AG10803 (cell line): ENCODE measurements around the gene FARP1.

Source experiments
- DNase-seq: peaks from one replicate; pipeline ENCODE4 v3.0.0; 2010; ENCODE audit warnings: low read depth
- H3K4me3 ChIP-seq: 2 replicates; pipeline ENCODE4 v1.5.1; 2011; ENCODE audit warnings: mild to moderate bottlenecking, low read length, control low read depth
- TF ChIP-seq, protein P1 (sequence below): conservative IDR thresholded peaks from 2 replicates; pipeline ENCODE4 v1.5.1; 2011; ENCODE audit warnings: mild to moderate bottlenecking, low read length, control low read depth, inconsistent platforms

Gene FARP1

GRCh38 chr13:98419786-98420553, 277.1 kb downstream of the FARP1 start:
- TF ChIP-seq, protein P1, sequence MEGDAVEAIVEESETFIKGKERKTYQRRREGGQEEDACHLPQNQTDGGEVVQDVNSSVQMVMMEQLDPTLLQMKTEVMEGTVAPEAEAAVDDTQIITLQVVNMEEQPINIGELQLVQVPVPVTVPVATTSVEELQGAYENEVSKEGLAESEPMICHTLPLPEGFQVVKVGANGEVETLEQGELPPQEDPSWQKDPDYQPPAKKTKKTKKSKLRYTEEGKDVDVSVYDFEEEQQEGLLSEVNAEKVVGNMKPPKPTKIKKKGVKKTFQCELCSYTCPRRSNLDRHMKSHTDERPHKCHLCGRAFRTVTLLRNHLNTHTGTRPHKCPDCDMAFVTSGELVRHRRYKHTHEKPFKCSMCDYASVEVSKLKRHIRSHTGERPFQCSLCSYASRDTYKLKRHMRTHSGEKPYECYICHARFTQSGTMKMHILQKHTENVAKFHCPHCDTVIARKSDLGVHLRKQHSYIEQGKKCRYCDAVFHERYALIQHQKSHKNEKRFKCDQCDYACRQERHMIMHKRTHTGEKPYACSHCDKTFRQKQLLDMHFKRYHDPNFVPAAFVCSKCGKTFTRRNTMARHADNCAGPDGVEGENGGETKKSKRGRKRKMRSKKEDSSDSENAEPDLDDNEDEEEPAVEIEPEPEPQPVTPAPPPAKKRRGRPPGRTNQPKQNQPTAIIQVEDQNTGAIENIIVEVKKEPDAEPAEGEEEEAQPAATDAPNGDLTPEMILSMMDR: no peak
- no peak for DNase-seq
- no peak overlapping the region for H3K4me3 ChIP-seq

DNA sequence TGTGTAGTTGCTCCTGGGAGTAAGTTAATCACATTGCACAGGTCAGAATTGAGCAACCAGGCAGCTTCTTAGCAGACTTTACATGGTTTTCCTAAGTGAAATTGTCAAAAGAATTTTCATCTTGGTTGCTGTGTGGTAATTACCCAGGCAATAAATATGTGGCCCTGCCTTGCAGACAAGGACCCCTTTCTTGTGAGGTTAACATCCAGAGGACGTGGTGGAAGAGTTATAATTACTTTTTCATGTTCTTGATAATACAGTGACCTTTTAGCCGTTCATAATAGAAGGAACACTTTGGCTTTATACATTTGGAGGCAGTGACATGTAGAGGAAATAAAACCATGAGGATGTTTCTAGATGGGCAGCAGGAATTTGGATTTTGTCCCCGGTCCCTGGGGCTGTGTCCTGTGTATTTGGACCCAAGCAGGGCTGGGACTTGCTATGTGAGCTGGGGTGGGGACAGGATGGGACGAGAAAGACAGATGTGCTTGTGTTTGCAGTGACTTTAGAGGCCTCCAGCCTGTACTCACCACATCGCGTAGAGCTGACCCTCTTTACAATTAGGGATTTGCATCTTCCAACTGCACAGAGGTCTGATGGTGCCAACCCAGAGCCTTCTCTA, 277.8 kb downstream of the FARP1 start:
- DNase-seq: no peak

GRCh38 chr13:98422046-98422445, 279.2 kb downstream of the FARP1 start:
- TF ChIP-seq, protein P1: no peak
- H3K4me3 ChIP-seq: no peak overlapping the region
- no peak for DNase-seq

More for the DNA sequence above, 277.8 kb downstream of the FARP1 start:
- H3K4me3 ChIP-seq: no peak overlapping the region
- TF ChIP-seq, protein P1: no peak

DNA sequence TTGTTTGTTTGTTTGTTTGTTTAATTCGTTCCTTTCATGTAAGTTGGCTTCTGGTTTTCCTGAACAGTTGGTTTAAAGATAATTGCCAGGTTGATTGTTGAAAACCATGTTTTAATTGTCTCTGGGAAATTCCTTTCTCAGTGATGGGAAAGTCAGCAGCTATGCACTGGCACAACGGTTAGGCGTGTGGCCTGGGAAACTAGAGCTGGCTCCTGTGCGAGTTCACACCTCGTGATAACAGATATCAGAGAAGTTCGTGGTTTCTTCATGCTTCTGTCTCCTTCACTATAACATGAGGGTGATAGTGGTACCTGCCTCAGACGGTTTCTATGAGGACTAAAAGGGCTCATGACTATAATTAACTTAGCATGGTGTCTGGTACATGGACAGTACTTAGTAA, 280.5 kb downstream of the FARP1 start:
- TF ChIP-seq, protein P1: no peak
- no peak overlapping the region for H3K4me3 ChIP-seq
- DNase-seq: no peak

- TF ChIP-seq, protein P1: no peak
- no peak overlapping the region for H3K4me3 ChIP-seq
- no peak for DNase-seq
Observed at GRCh38 chr13:98427331-98427995, 284.6 kb downstream of the FARP1 start.

DNA sequence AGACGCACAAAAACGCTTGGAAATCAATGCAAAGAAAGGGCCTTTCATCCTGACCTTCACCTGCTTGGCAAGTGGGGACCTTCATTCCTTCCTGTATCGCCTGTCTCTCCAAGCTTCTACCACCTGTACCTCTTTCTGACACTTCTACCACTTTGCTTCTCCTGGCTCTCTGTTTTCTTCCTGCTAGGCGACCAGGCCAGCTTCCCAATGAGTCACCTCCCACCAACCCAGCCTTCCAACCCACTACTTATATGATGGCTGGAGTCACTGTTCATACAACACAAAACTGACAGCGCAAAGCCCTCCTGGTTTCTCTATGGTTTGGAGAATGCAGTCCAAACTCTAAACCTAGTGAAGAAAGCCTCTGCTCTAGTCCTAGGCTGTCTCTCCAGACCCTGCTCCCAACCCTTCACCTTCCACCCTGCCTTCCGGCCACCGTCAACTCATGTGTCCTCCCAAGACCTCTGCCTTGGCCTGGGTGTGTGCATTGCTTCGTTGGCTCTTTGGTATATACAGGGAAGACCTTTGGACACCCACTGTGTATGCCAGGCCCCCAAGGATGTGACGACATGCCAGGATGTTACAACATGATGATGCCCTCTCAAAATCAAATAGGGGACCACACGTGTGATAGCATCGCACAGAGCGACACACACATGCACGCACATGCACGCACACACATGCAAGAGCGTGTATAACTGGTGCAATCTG, 285.5 kb downstream of the FARP1 start:
- TF ChIP-seq, protein P1: no peak
- no peak for DNase-seq
- H3K4me3 ChIP-seq: no peak overlapping the region
